IMR-90 (cell line): ENCODE measurements around the gene TP53BP2. TPM values are rescaled to one million over a fixed set of nuclear protein-coding genes. Genes with fewer than 3 reads are reported as not detected.
"Not testable (repeated sequence)": the region's sequence is repeated elsewhere in the genome, so short reads cannot be mapped to it uniquely, and the experiment has no call there.

Experiments used
- ATAC-seq: fragments of 200-7000 bp; cut with Tn5 transposase; 2 replicates; pipeline ENCODE4 v1.9.1; 2020; ENCODE audit warnings: low read depth, mild to moderate bottlenecking, moderate library complexity
- BruUV-seq: library from RNA; stranded (reverse); fragments of 400-500 nt; replicated peaks from 2 replicates; lab custom pipeline; 2021; lab: Mats Ljungman, UMichigan
- CTCF ChIA-PET: fragments of 300-600 bp; formaldehyde crosslinking; extraction: SDS; loops from one replicate; lab custom pipeline; 2021; ENCODE audit warnings: antibody characterized with exemption; lab: Yijun Ruan, JAX
- POLR2A ChIA-PET: fragments of 300-600 bp; sonication (Branson Sonifier 250); formaldehyde crosslinking; loops from one replicate; lab custom pipeline; 2022; ENCODE audit warnings: antibody characterized with exemption; ENCODE audit not compliant: unreplicated experiment; lab: Charles Lee
- DNase-seq: peaks from one replicate; pipeline ENCODE4 v3.0.0; 2013
- H2AFZ ChIP-seq: replicated peaks from 2 replicates; pipeline ENCODE3; 2013; ENCODE audit warnings: low read length, mild to moderate bottlenecking; ENCODE audit not compliant: poor library complexity
- H2AK5ac ChIP-seq: 2 replicates; pipeline ENCODE4 v1.6.1; 2013; ENCODE audit warnings: low read depth, low read length, inconsistent platforms
- H2AK9ac ChIP-seq: replicated peaks from 2 replicates; pipeline ENCODE3; 2013; ENCODE audit warnings: mild to moderate bottlenecking, low read depth, low read length, moderate library complexity; ENCODE audit not compliant: poor library complexity
- H2BK120ac ChIP-seq: 2 replicates; pipeline ENCODE4 v1.6.1; 2013; ENCODE audit warnings: low read depth, low read length, inconsistent platforms
- H2BK15ac ChIP-seq: 3 replicates; pipeline ENCODE4 v1.6.1; 2013; ENCODE audit warnings: low read depth, low read length, inconsistent platforms
- H2BK20ac ChIP-seq: 2 replicates; pipeline ENCODE4 v1.6.1; 2013; ENCODE audit warnings: low read depth, mild to moderate bottlenecking, inconsistent platforms, low read length, moderate library complexity
- H2BK5ac ChIP-seq: 2 replicates; pipeline ENCODE4 v1.6.1; 2013; ENCODE audit warnings: mild to moderate bottlenecking, low read depth, low read length, inconsistent platforms; ENCODE audit not compliant: poor library complexity, severe bottlenecking
- H3K14ac ChIP-seq: replicated peaks from 2 replicates; pipeline ENCODE4 v1.6.1; 2013; ENCODE audit warnings: low read depth, low read length, inconsistent platforms
- H3K18ac ChIP-seq: 2 replicates; pipeline ENCODE4 v1.6.1; 2013; ENCODE audit warnings: low read depth, low read length, control low read depth
- H3K23ac ChIP-seq: 2 replicates; pipeline ENCODE4 v1.6.1; 2013; ENCODE audit warnings: low read depth, low read length, inconsistent platforms
- H3K27ac ChIP-seq: 2 replicates; pipeline ENCODE4 v1.5.1; 2013; ENCODE audit warnings: mild to moderate bottlenecking, control low read depth, low read length; ENCODE audit not compliant: insufficient read depth
- H3K27me3 ChIP-seq: 2 replicates; pipeline ENCODE4 v1.6.1; 2013; ENCODE audit warnings: low read length; ENCODE audit not compliant: control insufficient read depth, insufficient read depth
- H3K36me3 ChIP-seq: 2 replicates; pipeline ENCODE4 v1.6.1; 2013; ENCODE audit warnings: low read length, mixed read lengths; ENCODE audit not compliant: control insufficient read depth, insufficient read depth
- H3K4ac ChIP-seq: 2 replicates; pipeline ENCODE4 v1.6.1; 2013; ENCODE audit warnings: low read depth, low read length, inconsistent platforms
- H3K4me1 ChIP-seq: 2 replicates; pipeline ENCODE4 v1.6.1; 2013; ENCODE audit warnings: low read length, mixed read lengths; ENCODE audit not compliant: control insufficient read depth, insufficient read depth
- H3K4me2 ChIP-seq: 2 replicates; pipeline ENCODE4 v1.6.1; 2013; ENCODE audit warnings: low read depth, mild to moderate bottlenecking, control low read depth, low read length, moderate library complexity
- H3K4me3 ChIP-seq: 2 replicates; pipeline ENCODE4 v1.5.1; 2013; ENCODE audit warnings: low read depth, mild to moderate bottlenecking, control low read depth, low read length, moderate library complexity; ENCODE audit not compliant: insufficient read depth
- H3K56ac ChIP-seq: 2 replicates; pipeline ENCODE4 v1.6.1; 2013; ENCODE audit warnings: low read length, inconsistent platforms; ENCODE audit not compliant: insufficient read depth; ENCODE audit errors: extremely low read depth
- H3K79me1 ChIP-seq, 2 experiments: 2 replicates each; pipeline ENCODE4 v1.6.1; 2013; ENCODE audit warnings: low read length in 2 of 2, inconsistent platforms in 1 of 2, low read depth in 1 of 2
- H3K9ac ChIP-seq: 2 replicates; pipeline ENCODE4 v1.6.1; 2013; ENCODE audit warnings: low read depth, low read length, control low read depth
- H3K9me1 ChIP-seq: 2 replicates; pipeline ENCODE4 v1.6.1; 2013; ENCODE audit warnings: low read length, inconsistent platforms; ENCODE audit not compliant: insufficient read depth
- H3K9me3 ChIP-seq: 2 replicates; pipeline ENCODE4 v1.6.1; 2013; ENCODE audit warnings: low read length; ENCODE audit not compliant: control insufficient read depth, insufficient read depth
- H4K20me1 ChIP-seq: 2 replicates; pipeline ENCODE4 v1.6.1; 2013; ENCODE audit warnings: low read length, inconsistent platforms; ENCODE audit not compliant: insufficient read depth
- H4K5ac ChIP-seq: 2 replicates; pipeline ENCODE4 v1.6.1; 2013; ENCODE audit warnings: mild to moderate bottlenecking, low read depth, low read length, control low read depth
- H4K8ac ChIP-seq, 2 experiments: 2 replicates each; pipeline ENCODE4 v1.6.1; 2013; ENCODE audit warnings: low read depth in 2 of 2, low read length in 2 of 2, control low read depth in 1 of 2, inconsistent platforms in 1 of 2
- H4K91ac ChIP-seq: 2 replicates; pipeline ENCODE4 v1.6.1; 2013; ENCODE audit warnings: low read depth, low read length, inconsistent platforms; ENCODE audit not compliant: insufficient read depth
- WGBS, 2 experiments: methylation state at CpG; one replicate each; pipeline versions ENCODE4 v1.1.5 to v1.1.7; 2013; ENCODE audit warnings: missing lambda C conversion rate in 2 of 2; ENCODE audit not compliant: insufficient read length in 1 of 2; ENCODE audit errors: extremely low coverage in 2 of 2; 5-methylcytosine and 5-hydroxymethylcytosine counted together
- dilution Hi-C: fragments of 300-500 bp; cut with HindIII; formaldehyde crosslinking; loops from one replicate; pipeline ENCODE4 v1.14.3; 2018; ENCODE audit warnings: low sequenced_read_pairs; ENCODE audit not compliant: unreplicated experiment
- in situ Hi-C: fragments of 300-500 bp; cut with MboI; formaldehyde crosslinking; loops from 3 replicates; pipeline ENCODE4 v1.14.3; 2019; ENCODE audit warnings: low sequenced_read_pairs, inconsistent platforms, mixed read lengths
- intact Hi-C: fragments of 100-400 bp; cut with micrococcal nuclease; formaldehyde crosslinking; loops from 2 replicates; pipeline ENCODE4 v1.10.0; 2022
- polyA plus RNA-seq, 3 experiments: library from polyadenylated mRNA; depleted of rRNA; stranded (reverse); fragments of >200 nt; gene quantifications; 2 replicates each; pipeline ENCODE4 v1.2.3, GENCODE V29; 2012; ENCODE audit warnings: low replicate concordance in 1 of 3
- total RNA-seq: library from RNA; depleted of rRNA; stranded (reverse); fragments of >200 nt; gene quantifications from 2 replicates; pipeline ENCODE4 v1.2.3, GENCODE V29; 2012

TP53BP2 gene
- total and polyA plus RNA-seq, 2 of the 4 experiments (the other 2 are of a cell fraction): 19.9 to 35.0 TPM

- H3K4ac ChIP-seq, H2BK15ac ChIP-seq, H3K4me3 ChIP-seq, H3K9me3 ChIP-seq, H3K79me1 ChIP-seq, ATAC-seq, H3K36me3 ChIP-seq, H4K5ac ChIP-seq, H3K27ac ChIP-seq, H4K91ac ChIP-seq, H2BK120ac ChIP-seq, H3K4me2 ChIP-seq, H3K56ac ChIP-seq, H3K14ac ChIP-seq, POLR2A ChIA-PET, H3K23ac ChIP-seq, H3K4me1 ChIP-seq, H2AFZ ChIP-seq, dilution Hi-C loops, H3K27me3 ChIP-seq, H3K9me1 ChIP-seq, H4K20me1 ChIP-seq, H2BK20ac ChIP-seq, H3K9ac ChIP-seq, H3K18ac ChIP-seq, H2AK5ac ChIP-seq, DNase-seq, H2AK9ac ChIP-seq, in situ Hi-C loops, H2BK5ac ChIP-seq, BruUV-seq, H4K8ac ChIP-seq: not testable (repeated sequence)
- WGBS, 2 experiments: no CpG with 5 or more reads among the region's 4 CpGs
- intact Hi-C loops: loop anchor here (5.0 kb wide), 1 partner anchor 42 kb away; the partner anchor contains the start of gene TP53BP2
- CTCF ChIA-PET: interaction anchor here (0.6 kb wide), 1 partner anchor 14 kb away, joined by 3 read pairs; no protein-coding TSS in a partner anchor
Measured at GRCh38 chr1:223889319-223889718, 43.6 kb upstream of the TP53BP2 start.
